ENCODE results near the gene SERTAD2. TPM values are rescaled to one million over a fixed set of nuclear protein-coding genes. Genes with fewer than 3 reads are reported as not detected.

SERTAD2 gene
- total and polyA plus RNA-seq, 2 of the 4 experiments (the other 2 are of a cell fraction): 5.0 to 11.0 TPM

- H3K79me1 ChIP-seq (ENCODE audit: low read depth in 1 of 2, low read length in 2 of 2): peaks cover 22 to 30% of the 10 kb centered on the region in 2 experiments
- H3K27me3 ChIP-seq (ENCODE audit: control insufficient read depth, insufficient read depth, low read length): peaks cover 6% of the 10 kb centered on the region
- no peak overlapping the region for H3K27ac ChIP-seq (ENCODE audit: insufficient read depth, low read length)
- dilution Hi-C loops (cut with HindIII; ENCODE audit: low sequenced_read_pairs, unreplicated experiment): no loop called here
- no peak overlapping the region for H3K4me2 ChIP-seq (ENCODE audit: low read depth, low read length)
- H4K91ac ChIP-seq (ENCODE audit: insufficient read depth, low read depth, low read length): no peak overlapping the region
- no peak overlapping the region for H2BK20ac ChIP-seq (ENCODE audit: low read depth, low read length)
- H2AK9ac ChIP-seq (replicated peaks; ENCODE audit: low read depth, low read length, poor library complexity): no peak overlapping the region
- no peak overlapping the region for H3K56ac ChIP-seq (ENCODE audit: extremely low read depth, insufficient read depth, low read length)
- intact Hi-C loops (cut with micrococcal nuclease): no loop called here
- H4K20me1 ChIP-seq (ENCODE audit: insufficient read depth, low read length): peaks cover 34% of the 10 kb centered on the region
- H3K9me3 ChIP-seq (ENCODE audit: control insufficient read depth, insufficient read depth, low read length): no peaks in the 10 kb centered on the region
- no peak overlapping the region for H2BK120ac ChIP-seq (ENCODE audit: low read depth, low read length)
- no peak overlapping the region for H3K14ac ChIP-seq (replicated peaks; ENCODE audit: low read depth, low read length)
- no peak for TF ChIP-seq FOS (IDR thresholded peaks at IDR 0.05; ENCODE audit: low read depth, low read length)
- TF ChIP-seq MAZ (IDR thresholded peaks at IDR 0.05; ENCODE audit: borderline replicate concordance, low read depth, low read length): no peak
- no peak for TF ChIP-seq POLR2A (IDR thresholded peaks at IDR 0.05; ENCODE audit: low read depth, low read length)
- no peak for TF ChIP-seq RFX5 (IDR thresholded peaks at IDR 0.05; ENCODE audit: low read depth, low read length)
- no peak for TF ChIP-seq USF2 (IDR thresholded peaks at IDR 0.05; ENCODE audit: low read depth, low read length)
- no peak for TF ChIP-seq MXI1 (IDR thresholded peaks at IDR 0.05; ENCODE audit: borderline replicate concordance, low read depth, low read length)
- TF ChIP-seq CTCF (conservative IDR thresholded peaks at IDR 0.05; ENCODE audit: low read depth, low read length): no peak
- no peak for TF ChIP-seq CEBPB (IDR thresholded peaks at IDR 0.05; ENCODE audit: low read depth, low read length)
- TF ChIP-seq BHLHE40 (IDR thresholded peaks at IDR 0.05; ENCODE audit: low read depth, low read length): no peak
- TF ChIP-seq CHD1 (IDR thresholded peaks at IDR 0.05; ENCODE audit: low read depth, low read length): no peak
- TF ChIP-seq RAD21 (IDR thresholded peaks at IDR 0.05; ENCODE audit: low read length): no peak
- no peak for TF ChIP-seq MAFK (IDR thresholded peaks at IDR 0.05; ENCODE audit: low read depth, low read length)
- no peak for TF ChIP-seq SMC3 (IDR thresholded peaks at IDR 0.05; ENCODE audit: low read depth, low read length)
- TF ChIP-seq RCOR1 (IDR thresholded peaks at IDR 0.05; ENCODE audit: insufficient replicate concordance, low read length): no peak
- no peak for TF ChIP-seq NFE2L2 (IDR thresholded peaks at IDR 0.05; ENCODE audit: low read depth, low read length)
- TF ChIP-seq ELK1 (IDR thresholded peaks at IDR 0.05; ENCODE audit: borderline replicate concordance, low read depth, low read length): no peak
- no peak overlapping the region for H4K5ac ChIP-seq (ENCODE audit: low read depth, low read length)
- in situ Hi-C loops (cut with MboI; ENCODE audit: low sequenced_read_pairs): loop anchor here (5.0 kb wide), 1 partner anchor 231 kb away; no protein-coding TSS in a partner anchor
- DNase-seq: no peak
- no peak overlapping the region for H4K8ac ChIP-seq (ENCODE audit: low read depth in 2 of 2, low read length in 2 of 2)
- POLR2A ChIA-PET (ENCODE audit: unreplicated experiment): no interaction called here
- H3K4me1 ChIP-seq (ENCODE audit: control insufficient read depth, insufficient read depth, low read length): peaks cover 10% of the 10 kb centered on the region
- H3K18ac ChIP-seq (ENCODE audit: low read depth, low read length): no peak overlapping the region
- H2AK5ac ChIP-seq (ENCODE audit: low read depth, low read length): no peak overlapping the region
- 67% methylated on average over 2 of the region's 3 CpGs; no CpG with 5 or more reads in 1 of the 2 experiments for WGBS, 2 experiments (ENCODE audit: extremely low coverage in 2 of 2, insufficient read length in 1 of 2)
- no peak overlapping the region for H3K23ac ChIP-seq (ENCODE audit: low read depth, low read length)
- H3K9me1 ChIP-seq (ENCODE audit: insufficient read depth, low read length): peaks cover 10% of the 10 kb centered on the region
- CTCF ChIA-PET: interaction anchor here (0.9 kb wide), 1 partner anchor 119 kb away, joined by 3 read pairs; no protein-coding TSS in a partner anchor
- H3K9ac ChIP-seq (ENCODE audit: low read depth, low read length): no peak overlapping the region
- no peak overlapping the region for H2AFZ ChIP-seq (replicated peaks; ENCODE audit: low read length, poor library complexity)
- no peak overlapping the region for H3K4ac ChIP-seq (ENCODE audit: low read depth, low read length)
- no TSS peak for BruUV-seq (replicated peaks)
- no peak overlapping the region for H2BK5ac ChIP-seq (ENCODE audit: low read depth, low read length, poor library complexity, severe bottlenecking)
- peaks cover 18% of the 10 kb centered on the region for H3K36me3 ChIP-seq (ENCODE audit: control insufficient read depth, insufficient read depth, low read length)
- H2BK15ac ChIP-seq (ENCODE audit: low read depth, low read length): no peak overlapping the region
- no peak overlapping the region for H3K4me3 ChIP-seq (ENCODE audit: insufficient read depth, low read depth, low read length)
- ATAC-seq (ENCODE audit: low read depth): no peak
Measured at GRCh38 chr2:64631771-64632170, 21.9 kb downstream of the SERTAD2 start.
